DND-41 (cell line): ENCODE results near the gene STK32C.

Experiments
- EZH2 ChIP-seq: IDR thresholded peaks from 3 replicates; pipeline ENCODE4 v1.6.1; 2012; ENCODE audit warnings: borderline replicate concordance, low read depth, mild to moderate bottlenecking, moderate library complexity, low read length, inconsistent platforms; ENCODE audit not compliant: severe bottlenecking
- TF ChIP-seq, protein P1 (sequence below): IDR thresholded peaks from 2 replicates; pipeline ENCODE4 v1.5.1; 2012; ENCODE audit warnings: borderline replicate concordance, low read length, moderate library complexity, mild to moderate bottlenecking; ENCODE audit not compliant: poor library complexity, severe bottlenecking; ENCODE audit errors: extremely low read depth

DNA sequence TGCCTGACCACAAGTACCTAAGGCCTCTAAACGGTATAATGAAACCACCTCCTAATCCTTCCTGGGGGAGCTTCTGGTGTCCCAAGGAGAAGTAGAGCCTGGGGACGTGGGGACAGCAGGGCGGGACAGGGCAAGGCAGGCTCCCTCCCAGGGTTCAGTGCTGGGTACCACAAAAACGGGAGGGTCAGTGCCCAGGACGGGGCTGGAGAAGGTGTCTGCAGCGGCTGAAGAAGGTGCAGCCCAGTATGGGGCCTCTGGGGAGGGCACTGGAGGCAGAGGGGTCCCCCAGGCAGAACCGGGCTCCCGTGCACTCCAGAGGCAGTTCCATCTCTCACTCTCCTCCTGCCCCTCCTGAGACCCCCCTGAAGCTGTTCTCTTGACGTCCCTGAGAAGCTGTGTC is 74.8 kb downstream of the STK32C start:
- TF ChIP-seq, protein P1, sequence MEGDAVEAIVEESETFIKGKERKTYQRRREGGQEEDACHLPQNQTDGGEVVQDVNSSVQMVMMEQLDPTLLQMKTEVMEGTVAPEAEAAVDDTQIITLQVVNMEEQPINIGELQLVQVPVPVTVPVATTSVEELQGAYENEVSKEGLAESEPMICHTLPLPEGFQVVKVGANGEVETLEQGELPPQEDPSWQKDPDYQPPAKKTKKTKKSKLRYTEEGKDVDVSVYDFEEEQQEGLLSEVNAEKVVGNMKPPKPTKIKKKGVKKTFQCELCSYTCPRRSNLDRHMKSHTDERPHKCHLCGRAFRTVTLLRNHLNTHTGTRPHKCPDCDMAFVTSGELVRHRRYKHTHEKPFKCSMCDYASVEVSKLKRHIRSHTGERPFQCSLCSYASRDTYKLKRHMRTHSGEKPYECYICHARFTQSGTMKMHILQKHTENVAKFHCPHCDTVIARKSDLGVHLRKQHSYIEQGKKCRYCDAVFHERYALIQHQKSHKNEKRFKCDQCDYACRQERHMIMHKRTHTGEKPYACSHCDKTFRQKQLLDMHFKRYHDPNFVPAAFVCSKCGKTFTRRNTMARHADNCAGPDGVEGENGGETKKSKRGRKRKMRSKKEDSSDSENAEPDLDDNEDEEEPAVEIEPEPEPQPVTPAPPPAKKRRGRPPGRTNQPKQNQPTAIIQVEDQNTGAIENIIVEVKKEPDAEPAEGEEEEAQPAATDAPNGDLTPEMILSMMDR, result no peak
- TF ChIP-seq EZH2, result no peak
